Testis (tissue), 3 donors: ENCODE measurements around the gene NDST1. TPM values are rescaled to one million over a fixed set of nuclear protein-coding genes. Genes with fewer than 3 reads are reported as not detected.
A peak's percentile ranks its signal among the peaks of the same experiment; 100 is the strongest.

Experiments
- DNase-seq: peaks from one replicate; pipeline ENCODE4 v3.0.0-alpha.2; 2019
- H3K27ac ChIP-seq, 2 donors: fragments of 200-600 bp; sonication (generic); one replicate each; pipeline ENCODE4 v1.5.1; 2019
- H3K27me3 ChIP-seq: fragments of 200-600 bp; sonication (generic); one replicate; pipeline ENCODE4 v1.5.1; 2019
- H3K36me3 ChIP-seq: fragments of 200-600 bp; sonication (generic); one replicate; pipeline ENCODE4 v1.5.1; 2017; ENCODE audit warnings: low read depth; ENCODE audit errors: missing control alignments
- H3K4me1 ChIP-seq: fragments of 200-600 bp; sonication (generic); one replicate; pipeline ENCODE4 v1.5.1; 2019
- H3K4me3 ChIP-seq, 2 donors: fragments of 200-600 bp; sonication (generic); one replicate each; pipeline ENCODE4 v1.5.1; 2017 to 2019
- H3K9me3 ChIP-seq: fragments of 200-600 bp; sonication (generic); one replicate; pipeline ENCODE4 v1.5.1; 2017
- CTCF ChIP-seq, 3 experiments: fragments of 450-650 bp in 2 of 3; fragments of 200-600 bp in 1 of 3; sonication (generic) in 1 of 3; IDR thresholded peaks; one replicate each; pipeline ENCODE4 v1.5.1; 2016 to 2019; ENCODE audit warnings: antibody characterized with exemption in 3 of 3, mild to moderate bottlenecking in 2 of 3, moderate library complexity in 1 of 3
- POLR2A ChIP-seq: fragments of 450-650 bp; IDR thresholded peaks from one replicate; pipeline ENCODE4 v1.6.1; 2017; ENCODE audit warnings: antibody characterized with exemption, mild to moderate bottlenecking, moderate library complexity
- WGBS, 2 donors: methylation state at CpG; one replicate each; pipeline ENCODE4 v1.1.5; 2018; 5-methylcytosine and 5-hydroxymethylcytosine counted together
- intact Hi-C: fragments of 100-400 bp; cut with DNase I; formaldehyde crosslinking; loops from one replicate; pipeline ENCODE4 v1.15.1; 2023; ENCODE audit warnings: low total_unique reads
- polyA plus RNA-seq: library from polyadenylated mRNA; stranded (reverse); fragments of 350-450 nt; fragmentation: Illumina TruSeq; extraction: RNeasy Lipid Tissue Mini Kit (QIAGEN cat#74804); gene quantifications from one replicate; pipeline ENCODE4 v1.2.3, GENCODE V29; 2014; ENCODE audit warnings: low read depth, low replicate concordance; ENCODE audit not compliant: insufficient read depth
- total RNA-seq, 2 donors: library from RNA; depleted of rRNA; stranded (reverse); fragments of >200 nt; gene quantifications; one replicate each; pipeline ENCODE4 v1.2.3, GENCODE V29; 2016

NDST1 gene
- total and polyA plus RNA-seq, 3 donors from 2014 or later = 55.0 to 174 (median 167) TPM

DNA sequence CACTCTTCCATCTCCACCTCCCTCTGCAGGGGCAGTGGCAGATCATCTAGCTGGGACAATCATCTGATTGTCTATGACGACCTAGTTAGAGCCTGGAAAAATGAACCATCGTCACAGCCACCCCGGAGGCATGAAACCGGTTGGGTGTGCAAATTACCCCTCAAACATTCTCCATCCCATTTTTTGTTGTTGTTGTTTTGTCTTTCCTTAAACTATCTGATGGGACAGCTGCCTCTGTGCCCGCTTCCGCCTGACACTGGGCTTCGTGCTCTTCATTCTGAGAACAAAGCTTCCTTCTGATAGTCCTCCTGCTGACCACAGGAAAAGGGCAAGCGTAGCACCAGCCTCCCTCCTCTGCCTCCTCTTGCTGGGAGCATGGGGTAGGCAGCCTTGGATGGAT lies 7.0 kb upstream of the NDST1 start:
- 64 to 73% methylated on average over 8 of the region's 8 CpGs for WGBS, 2 donors
- TF ChIP-seq CTCF (IDR thresholded peaks at IDR 0.05) (no peak), POLR2A (no peak)
- no peak overlapping the region for H3K4me3 ChIP-seq
- H3K9me3 ChIP-seq = no peaks in the 10 kb centered on the region
- peak; percentile 52 for DNase-seq
- peak overlapping the region; percentile 42 to 59 for H3K27ac ChIP-seq
- H3K36me3 ChIP-seq = no peaks in the 10 kb centered on the region
- no peaks in the 10 kb centered on the region for H3K27me3 ChIP-seq
- intact Hi-C loops = no loop called here
- peaks cover 97% of the 10 kb centered on the region for H3K4me1 ChIP-seq

GRCh38 chr5:150502106-150502505 lies 5.8 kb upstream of the NDST1 start:
- WGBS, 2 donors = 74 to 79% methylated on average over 8 of the region's 8 CpGs
- Histone ChIP-seq H3K36me3 (no peaks in the 10 kb centered on the region), H3K27me3 (no peaks in the 10 kb centered on the region), H3K4me1 (peaks cover 99% of the 10 kb centered on the region), H3K4me3 (no peak overlapping the region), H3K9me3 (no peaks in the 10 kb centered on the region), H3K27ac (peak overlapping the region; percentile 23 to 42)
- DNase-seq = no peak
- intact Hi-C loops = no loop called here
- TF ChIP-seq CTCF (IDR thresholded peaks at IDR 0.05) = no peak
- TF ChIP-seq POLR2A = no peak

DNA sequence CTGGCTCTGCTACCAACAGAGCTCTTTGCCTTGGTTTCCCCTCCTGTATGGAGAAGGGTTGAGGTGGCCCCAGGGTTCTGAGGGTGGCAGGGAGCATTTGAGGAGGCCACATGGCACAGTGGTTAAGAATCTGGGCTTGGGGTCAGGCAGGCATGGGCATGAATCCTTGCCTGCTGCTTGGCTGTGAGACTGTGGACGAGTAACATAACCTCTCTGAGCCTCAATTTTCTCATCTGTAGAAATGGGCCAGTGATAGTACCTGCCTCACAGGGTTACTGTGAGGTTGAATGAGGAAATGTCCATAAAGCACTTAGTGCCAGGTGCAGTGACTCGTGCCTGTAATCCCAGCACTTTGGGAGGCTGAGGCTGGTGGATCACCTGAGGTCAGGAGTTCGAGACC lies 5.1 kb upstream of the NDST1 start:
- Histone ChIP-seq H3K36me3 (no peaks in the 10 kb centered on the region), H3K27ac (peak overlapping the region; percentile 23 to 42), H3K27me3 (no peaks in the 10 kb centered on the region), H3K4me1 (peaks cover 99% of the 10 kb centered on the region), H3K4me3 (no peak overlapping the region), H3K9me3 (no peaks in the 10 kb centered on the region)
- TF ChIP-seq CTCF (IDR thresholded peaks at IDR 0.05) (no peak), POLR2A (no peak)
- 74 to 92% methylated on average over 2 to 3 of the region's 3 CpGs for WGBS, 2 donors
- intact Hi-C loops = no loop called here
- no peak for DNase-seq

DNA sequence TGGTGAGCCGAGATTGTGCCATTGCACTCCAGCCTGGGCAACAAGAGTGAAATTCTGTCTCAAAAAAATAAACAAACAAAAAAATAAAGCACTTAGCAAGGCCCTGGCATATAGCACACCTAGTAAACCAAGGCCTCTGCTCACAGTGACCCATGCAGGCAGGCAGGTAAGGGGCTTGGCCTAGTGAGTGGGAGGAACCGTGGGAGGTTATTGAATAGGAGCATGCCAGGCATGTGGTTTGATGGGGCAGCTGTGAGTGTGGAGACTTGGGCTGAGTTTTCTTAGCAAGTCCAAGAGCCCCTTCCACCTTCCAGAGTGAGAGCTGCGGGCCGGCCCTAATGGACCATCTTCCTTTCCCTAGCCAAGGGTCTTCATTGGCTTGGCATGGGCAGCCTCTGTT lies 4.5 kb upstream of the NDST1 start:
- H3K27ac ChIP-seq = peak overlapping the region; percentile 23 to 42
- no peaks in the 10 kb centered on the region for H3K27me3 ChIP-seq
- no peak for DNase-seq
- H3K4me1 ChIP-seq = peaks cover 99% of the 10 kb centered on the region
- no peak for TF ChIP-seq CTCF (IDR thresholded peaks at IDR 0.05)
- TF ChIP-seq POLR2A = no peak
- intact Hi-C loops = no loop called here
- no peak overlapping the region for H3K4me3 ChIP-seq
- H3K36me3 ChIP-seq = no peaks in the 10 kb centered on the region
- WGBS, 2 donors = 73 to 79% methylated on average over 2 to 4 of the region's 4 CpGs
- H3K9me3 ChIP-seq = no peaks in the 10 kb centered on the region

GRCh38 chr5:150503977-150504620 lies 3.8 kb upstream of the NDST1 start:
- Histone ChIP-seq H3K9me3 (no peaks in the 10 kb centered on the region), H3K27me3 (no peaks in the 10 kb centered on the region), H3K36me3 (no peaks in the 10 kb centered on the region), H3K27ac (peak overlapping the region in 1 of 2 donors; percentile 42), H3K4me1 (peaks cover 100% of the 10 kb centered on the region), H3K4me3 (no peak overlapping the region)
- WGBS, 2 donors = 38 to 41% methylated on average over 8 to 9 of the region's 9 CpGs
- intact Hi-C loops = no loop called here
- peak; percentile 94 for DNase-seq
- TF ChIP-seq CTCF (IDR thresholded peaks at IDR 0.05) (no peak), POLR2A (no peak)
